Activated CD4-positive, alpha-beta T cell treated with anti-CD3 and anti-CD28 coated beads, Interleukin-2, amount 10 ng/mL, durations not matched to agents 24 days and 14 days (primary cell): ENCODE results near the gene VPS11. TPM values are rescaled to one million over a fixed set of nuclear protein-coding genes. Genes with fewer than 3 reads are reported as not detected.

ENCODE experiments used
- DNase-seq: peaks from one replicate; pipeline ENCODE4 v3.0.0; 2022
- H3K27ac Mint-ChIP-seq: one replicate; pipeline ENCODE4 v1.8.0; 2022; ENCODE audit warnings: mild to moderate bottlenecking, mixed read lengths
- H3K27me3 Mint-ChIP-seq: one replicate; pipeline ENCODE4 v1.8.0; 2022; ENCODE audit warnings: mixed read lengths
- H3K36me3 Mint-ChIP-seq: one replicate; pipeline ENCODE4 v1.8.0; 2022; ENCODE audit warnings: low read depth, mild to moderate bottlenecking, mixed read lengths
- H3K4me1 Mint-ChIP-seq: one replicate; pipeline ENCODE4 v1.8.0; 2021; ENCODE audit warnings: mixed read lengths
- H3K4me3 Mint-ChIP-seq: one replicate; pipeline ENCODE4 v1.8.0; 2022; ENCODE audit warnings: mild to moderate bottlenecking, moderate library complexity, mixed read lengths
- H3K9me3 Mint-ChIP-seq: one replicate; pipeline ENCODE4 v1.8.0; 2021; ENCODE audit warnings: mixed read lengths
- intact Hi-C: fragments of 100-400 bp; cut with micrococcal nuclease; formaldehyde crosslinking; loops from one replicate; pipeline ENCODE4 v1.15.1; 2023
- total RNA-seq: library from RNA; stranded (reverse); gene quantifications from 2 replicates; pipeline ENCODE4 v1.2.3, GENCODE V29; 2022

The VPS11 gene
- total RNA-seq, 1 donor from 2014 or later = 20.2 TPM

- Mint-ChIP-seq H3K27ac (peak within 1 kb of the TSS; percentile 95), H3K4me1 (peaks cover 43% of the 10 kb centered on the region), H3K9me3 (no peaks in the 10 kb centered on the region), H3K4me3 (peak within 1 kb of the TSS; percentile 95), H3K36me3 (peaks cover 21% of the 10 kb centered on the region), H3K27me3 (no peaks in the 10 kb centered on the region)
- DNase-seq = peak; percentile 97
- intact Hi-C loops = loop anchor here (1.0 to 5.0 kb wide), 3 partner anchors 8 to 100 kb away; partner anchors contain the start of genes CBL and HINFP
Measured at GRCh38 chr11:119106564-119107537, 39.2 kb downstream of the VPS11 start, which contains the start of gene C2CD2L. TSS of gene C2CD2L (plus strand) at chr11:119107344. CDS start at chr11:119107742, 398 bp downstream.

GRCh38 chr11:119107538-119108145 is 40.0 kb downstream of the VPS11 start:
- H3K4me1 Mint-ChIP-seq = peaks cover 40% of the 10 kb centered on the region
- H3K27ac Mint-ChIP-seq = peak overlapping the region; percentile 84
- DNase-seq = no peak

GRCh38 chr11:119108146-119108856 is 40.7 kb downstream of the VPS11 start:
- H3K36me3 Mint-ChIP-seq = peaks cover 29% of the 10 kb centered on the region
- intact Hi-C loops = loop anchor here (5.0 kb wide), 1 partner anchor 99 kb away; the partner anchor contains the start of gene CBL
- peak; percentile 83 for DNase-seq
- peak overlapping the region; percentile 84 for H3K27ac Mint-ChIP-seq
- H3K27me3 Mint-ChIP-seq = no peaks in the 10 kb centered on the region
- H3K4me1 Mint-ChIP-seq = peaks cover 38% of the 10 kb centered on the region
- peak overlapping the region; percentile 95 for H3K4me3 Mint-ChIP-seq
- H3K9me3 Mint-ChIP-seq = no peaks in the 10 kb centered on the region

More at GRCh38 chr11:119107538-119108145, 40.0 kb downstream of the VPS11 start:
- peaks cover 24% of the 10 kb centered on the region for H3K36me3 Mint-ChIP-seq
- no peaks in the 10 kb centered on the region for H3K9me3 Mint-ChIP-seq
- intact Hi-C loops = loop anchor here (1.0 to 5.0 kb wide), 3 partner anchors 8 to 100 kb away; partner anchors contain the start of genes CBL and HINFP
- no peaks in the 10 kb centered on the region for H3K27me3 Mint-ChIP-seq
- peak overlapping the region; percentile 95 for H3K4me3 Mint-ChIP-seq

- intact Hi-C loops = loop anchor here (5.0 kb wide), 1 partner anchor 98 kb away; the partner anchor contains the start of gene CBL
Measured at GRCh38 chr11:119108857-119109221, 41.2 kb downstream of the VPS11 start.

GRCh38 chr11:119109843-119110242 is 42.2 kb downstream of the VPS11 start:
- Mint-ChIP-seq H3K9me3 (no peaks in the 10 kb centered on the region), H3K4me1 (peaks cover 39% of the 10 kb centered on the region), H3K4me3 (peak overlapping the region; percentile 95), H3K27me3 (no peaks in the 10 kb centered on the region), H3K36me3 (peaks cover 38% of the 10 kb centered on the region), H3K27ac (no peak overlapping the region)
- intact Hi-C loops = loop anchor here (5.0 kb wide), 1 partner anchor 97 kb away; the partner anchor contains the start of gene CBL
- DNase-seq = no peak

More at GRCh38 chr11:119108857-119109221, 41.2 kb downstream of the VPS11 start:
- Mint-ChIP-seq H3K27ac (peak overlapping the region; percentile 84), H3K9me3 (no peaks in the 10 kb centered on the region), H3K36me3 (peaks cover 33% of the 10 kb centered on the region), H3K4me1 (peaks cover 36% of the 10 kb centered on the region), H3K4me3 (peak overlapping the region; percentile 95), H3K27me3 (no peaks in the 10 kb centered on the region)
- no peak for DNase-seq

GRCh38 chr11:119110439-119110838 is 42.8 kb downstream of the VPS11 start:
- H3K4me1 Mint-ChIP-seq = peaks cover 42% of the 10 kb centered on the region
- H3K9me3 Mint-ChIP-seq = no peaks in the 10 kb centered on the region
- no peaks in the 10 kb centered on the region for H3K27me3 Mint-ChIP-seq
- no peak for DNase-seq
- peaks cover 42% of the 10 kb centered on the region for H3K36me3 Mint-ChIP-seq
- intact Hi-C loops = no loop called here
- H3K4me3 Mint-ChIP-seq = no peak overlapping the region
- no peak overlapping the region for H3K27ac Mint-ChIP-seq

- Mint-ChIP-seq H3K9me3 (no peaks in the 10 kb centered on the region), H3K27me3 (no peaks in the 10 kb centered on the region), H3K4me1 (peaks cover 44% of the 10 kb centered on the region), H3K36me3 (peaks cover 50% of the 10 kb centered on the region), H3K27ac (peak overlapping the region; percentile 47), H3K4me3 (no peak overlapping the region)
- DNase-seq = no peak
- intact Hi-C loops = no loop called here
Measured at GRCh38 chr11:119111361-119111925, 43.8 kb downstream of the VPS11 start.

GRCh38 chr11:119112314-119113020 is 44.8 kb downstream of the VPS11 start:
- Mint-ChIP-seq H3K27ac (peak overlapping the region; percentile 10), H3K36me3 (peaks cover 59% of the 10 kb centered on the region), H3K9me3 (no peaks in the 10 kb centered on the region), H3K27me3 (no peaks in the 10 kb centered on the region), H3K4me3 (no peak overlapping the region), H3K4me1 (peaks cover 41% of the 10 kb centered on the region)
- no peak for DNase-seq
- intact Hi-C loops = no loop called here

- Mint-ChIP-seq H3K4me1 (peaks cover 36% of the 10 kb centered on the region), H3K4me3 (no peak overlapping the region), H3K27me3 (no peaks in the 10 kb centered on the region), H3K27ac (peak overlapping the region; percentile 56), H3K36me3 (peaks cover 57% of the 10 kb centered on the region), H3K9me3 (no peaks in the 10 kb centered on the region)
- intact Hi-C loops = no loop called here
- DNase-seq = no peak
Measured at GRCh38 chr11:119113716-119114115, 46.1 kb downstream of the VPS11 start.

- intact Hi-C loops = no loop called here
- no peak overlapping the region for H3K4me3 Mint-ChIP-seq
- no peaks in the 10 kb centered on the region for H3K9me3 Mint-ChIP-seq
- H3K36me3 Mint-ChIP-seq = peaks cover 56% of the 10 kb centered on the region
- peaks cover 29% of the 10 kb centered on the region for H3K4me1 Mint-ChIP-seq
- no peak for DNase-seq
- peak overlapping the region; percentile 98 for H3K27ac Mint-ChIP-seq
- no peaks in the 10 kb centered on the region for H3K27me3 Mint-ChIP-seq
Measured at GRCh38 chr11:119114351-119114750, 46.7 kb downstream of the VPS11 start.

GRCh38 chr11:119115484-119116234 is 48.0 kb downstream of the VPS11 start:
- H3K27me3 Mint-ChIP-seq = no peaks in the 10 kb centered on the region
- peaks cover 50% of the 10 kb centered on the region for H3K36me3 Mint-ChIP-seq
- intact Hi-C loops = loop anchor here (1.0 kb wide), 1 partner anchor 8 kb away; the partner anchor contains the start of gene C2CD2L
- peak overlapping the region; percentile 86 for H3K4me3 Mint-ChIP-seq
- H3K9me3 Mint-ChIP-seq = no peaks in the 10 kb centered on the region
- peak overlapping the region; percentile 98 for H3K27ac Mint-ChIP-seq
- peak; percentile 78 for DNase-seq
- peaks cover 27% of the 10 kb centered on the region for H3K4me1 Mint-ChIP-seq

GRCh38 chr11:119116235-119116594 is 48.6 kb downstream of the VPS11 start:
- Mint-ChIP-seq H3K36me3 (peaks cover 47% of the 10 kb centered on the region), H3K4me1 (peaks cover 30% of the 10 kb centered on the region), H3K4me3 (peak overlapping the region; percentile 86), H3K27ac (peak overlapping the region; percentile 98), H3K9me3 (no peaks in the 10 kb centered on the region), H3K27me3 (no peaks in the 10 kb centered on the region)
- DNase-seq = no peak
- intact Hi-C loops = no loop called here
